HG03045 (cell line): Measurements from ENCODE around the gene KLRG1.
A peak's percentile ranks its signal among the peaks of the same experiment; 100 is the strongest.

Experiments used
- ATAC-seq: cut with Tn5 transposase; IDR thresholded peaks from one replicate; pipeline ENCODE4 v1.9.1; 2021; ENCODE audit warnings: mild to moderate bottlenecking, moderate library complexity; ENCODE audit not compliant: unreplicated experiment

Gene KLRG1

GRCh38 chr12:8989413-8989812 is at the start of gene KLRG1:
Gene KLRG1 (plus strand): TSS chr12:8989546. CDS start chr12:8989636, 90 bp downstream.
- no peak for ATAC-seq

- ATAC-seq = no peak
These were observed 47.5 kb upstream of the KLRG1 start for GRCh38 chr12:8941691-8942478.

GRCh38 chr12:8943565-8944186 is 45.7 kb upstream of the KLRG1 start:
- ATAC-seq = no peak

- ATAC-seq = no peak
These were observed 42.6 kb upstream of the KLRG1 start for GRCh38 chr12:8946733-8947132.

GRCh38 chr12:8947737-8948136 is 41.6 kb upstream of the KLRG1 start:
- no peak for ATAC-seq

- ATAC-seq = no peak
These were observed 40.5 kb upstream of the KLRG1 start for GRCh38 chr12:8948701-8949341.

GRCh38 chr12:8949342-8950220 is 39.8 kb upstream of the KLRG1 start, which contains the start of gene M6PR:
Gene M6PR (minus strand): TSS chr12:8949645. CDS start chr12:8946404, 3,241 bp downstream.
- ATAC-seq = peak; percentile 88

- ATAC-seq = peak; percentile 12
These were observed 39.2 kb upstream of the KLRG1 start for GRCh38 chr12:8950221-8950527.

GRCh38 chr12:8950702-8951478 is 38.5 kb upstream of the KLRG1 start:
- no peak for ATAC-seq

GRCh38 chr12:8951744-8952143 is 37.6 kb upstream of the KLRG1 start:
- ATAC-seq = no peak

GRCh38 chr12:8953773-8954402 is 35.5 kb upstream of the KLRG1 start:
- ATAC-seq = no peak

GRCh38 chr12:8956073-8956472 is 33.3 kb upstream of the KLRG1 start:
- no peak for ATAC-seq

GRCh38 chr12:8956772-8957171 is 32.6 kb upstream of the KLRG1 start:
- ATAC-seq = no peak

- no peak for ATAC-seq
These were observed 31.8 kb upstream of the KLRG1 start for GRCh38 chr12:8957561-8957960.

- no peak for ATAC-seq
These were observed 31.3 kb upstream of the KLRG1 start for GRCh38 chr12:8958066-8958465.

GRCh38 chr12:8960176-8960575 is 29.2 kb upstream of the KLRG1 start:
- no peak for ATAC-seq

- no peak for ATAC-seq
These were observed 20.6 kb upstream of the KLRG1 start for GRCh38 chr12:8968761-8969160.

- no peak for ATAC-seq
These were observed 19.4 kb upstream of the KLRG1 start for GRCh38 chr12:8969861-8970411.

- no peak for ATAC-seq
These were observed 18.9 kb upstream of the KLRG1 start for GRCh38 chr12:8970432-8970831.

GRCh38 chr12:8980137-8980536 is 9.2 kb upstream of the KLRG1 start:
- ATAC-seq = no peak
